Thymus (tissue), 11 donors: Measurements from ENCODE around the gene MEIS1. TPM values are rescaled to one million over a fixed set of nuclear protein-coding genes. Genes with fewer than 3 reads are reported as not detected.

Experiments
- DNase-seq, 9 donors: peaks; one replicate each; pipeline ENCODE4 v3.0.0-alpha.2; 2013; ENCODE audit warnings: low spot score in 9 of 9, low read depth in 6 of 9, missing footprints in 1 of 9
- H3K27ac ChIP-seq, 2 donors: one replicate each; pipeline ENCODE4 v1.5.1; 2013; ENCODE audit warnings: control low read depth in 1 of 2, low read depth in 1 of 2, low read length in 1 of 2, mild to moderate bottlenecking in 1 of 2, moderate library complexity in 1 of 2
- H3K27me3 ChIP-seq, 2 donors: one replicate each; pipeline ENCODE4 v1.5.1; 2013; ENCODE audit warnings: low read length in 1 of 2; ENCODE audit not compliant: control insufficient read depth in 2 of 2, insufficient read depth in 1 of 2
- H3K36me3 ChIP-seq, 2 donors: one replicate each; pipeline ENCODE4 v1.5.1; 2013; ENCODE audit warnings: low read length in 1 of 2, mild to moderate bottlenecking in 1 of 2, moderate library complexity in 1 of 2; ENCODE audit not compliant: control insufficient read depth in 2 of 2, insufficient read depth in 2 of 2
- H3K4me1 ChIP-seq, 2 donors: one replicate each; pipeline ENCODE4 v1.5.1; 2013; ENCODE audit warnings: low read length in 2 of 2; ENCODE audit not compliant: control insufficient read depth in 2 of 2, insufficient read depth in 2 of 2
- H3K4me3 ChIP-seq, 2 donors: one replicate each; pipeline ENCODE4 v1.5.1; 2013; ENCODE audit warnings: low read length in 2 of 2, control low read depth in 1 of 2, mild to moderate bottlenecking in 1 of 2
- H3K9me3 ChIP-seq, 2 donors: one replicate each; pipeline ENCODE4 v1.5.1; 2013; ENCODE audit warnings: low read length in 1 of 2, mild to moderate bottlenecking in 1 of 2; ENCODE audit not compliant: control insufficient read depth in 2 of 2, insufficient read depth in 1 of 2
- WGBS: extraction: QIAGEN DNeasy Blood & Tissue Kit; methylation state at CpG from one replicate; pipeline ENCODE4 v1.1.7; 2013; 5-methylcytosine and 5-hydroxymethylcytosine counted together
- polyA plus RNA-seq: library from polyadenylated mRNA; stranded (reverse); fragments of 200-250 nt; gene quantifications from one replicate; pipeline ENCODE4 v1.2.3, GENCODE V29; 2013
- total RNA-seq: library from RNA; stranded (reverse); fragments of 120-200 nt; gene quantifications from one replicate; pipeline ENCODE4 v1.2.4, GENCODE V29; 2013
- donor health status: healthy.

Gene MEIS1
- total and polyA plus RNA-seq, 2 donors = 9.8 to 15.5 TPM

GRCh38 chr2:66580166-66581049 lies 145.5 kb downstream of the MEIS1 start:
- Histone ChIP-seq H3K27me3 (peaks cover 62 to 87% of the 10 kb centered on the region in 2 donors), H3K4me3 (no peak overlapping the region), H3K27ac (no peak overlapping the region), H3K4me1 (peaks cover 0 to 11% of the 10 kb centered on the region in 2 donors), H3K9me3 (peaks cover 0 to 1% of the 10 kb centered on the region in 2 donors), H3K36me3 (no peaks in the 10 kb centered on the region)
- 28% methylated on average over 10 of the region's 10 CpGs for WGBS
- DNase-seq = no peak

- Histone ChIP-seq H3K36me3 (no peaks in the 10 kb centered on the region), H3K4me1 (peaks cover 0 to 5% of the 10 kb centered on the region in 2 donors), H3K9me3 (no peaks in the 10 kb centered on the region), H3K4me3 (peak overlapping the region in 1 of 2 donors; percentile 6), H3K27ac (peak overlapping the region; percentile 31 to 50), H3K27me3 (peaks cover 51 to 83% of the 10 kb centered on the region in 2 donors)
- no peak for DNase-seq
- 3% methylated on average over 57 of the region's 57 CpGs for WGBS
These were observed 146.6 kb downstream of the MEIS1 start for GRCh38 chr2:66581339-66582103.

- no peaks in the 10 kb centered on the region for H3K36me3 ChIP-seq
- H3K9me3 ChIP-seq = no peaks in the 10 kb centered on the region
- H3K27ac ChIP-seq = peak overlapping the region; percentile 5 to 50
- no peak for DNase-seq
- no peak overlapping the region for H3K4me3 ChIP-seq
- no peaks in the 10 kb centered on the region for H3K4me1 ChIP-seq
- WGBS = 6% methylated on average over 36 of the region's 36 CpGs
- peaks cover 43 to 75% of the 10 kb centered on the region in 2 donors for H3K27me3 ChIP-seq
These were observed 147.4 kb downstream of the MEIS1 start for GRCh38 chr2:66582104-66582986.

GRCh38 chr2:66582987-66583880 lies 148.3 kb downstream of the MEIS1 start:
- peak overlapping the region; percentile 14 to 54 for H3K27ac ChIP-seq

GRCh38 chr2:66583881-66584280 lies 149.0 kb downstream of the MEIS1 start:
- 15% methylated on average over 5 of the region's 5 CpGs for WGBS
- Histone ChIP-seq H3K4me1 (no peaks in the 10 kb centered on the region), H3K9me3 (no peaks in the 10 kb centered on the region), H3K27me3 (peaks cover 29 to 60% of the 10 kb centered on the region in 2 donors), H3K4me3 (no peak overlapping the region), H3K36me3 (no peaks in the 10 kb centered on the region), H3K27ac (no peak overlapping the region)
- DNase-seq = no peak

More at GRCh38 chr2:66582987-66583880, 148.3 kb downstream of the MEIS1 start:
- Histone ChIP-seq H3K27me3 (peaks cover 36 to 66% of the 10 kb centered on the region in 2 donors), H3K36me3 (no peaks in the 10 kb centered on the region), H3K4me3 (no peak overlapping the region), H3K4me1 (no peaks in the 10 kb centered on the region), H3K9me3 (no peaks in the 10 kb centered on the region)
- DNase-seq = no peak
- WGBS = 7% methylated on average over 26 of the region's 26 CpGs

- H3K36me3 ChIP-seq = no peaks in the 10 kb centered on the region
- no peaks in the 10 kb centered on the region for H3K9me3 ChIP-seq
- H3K27ac ChIP-seq = no peak overlapping the region
- 37% methylated on average over 6 of the region's 6 CpGs for WGBS
- no peak overlapping the region for H3K4me3 ChIP-seq
- peaks cover 29 to 46% of the 10 kb centered on the region in 2 donors for H3K27me3 ChIP-seq
- DNase-seq = no peak
- H3K4me1 ChIP-seq = no peaks in the 10 kb centered on the region
These were observed 150.7 kb downstream of the MEIS1 start for GRCh38 chr2:66585587-66585986.

- H3K4me1 ChIP-seq = no peaks in the 10 kb centered on the region
- H3K27me3 ChIP-seq = peaks cover 16 to 29% of the 10 kb centered on the region in 2 donors
- no peak for DNase-seq
- no peak overlapping the region for H3K4me3 ChIP-seq
- no peaks in the 10 kb centered on the region for H3K36me3 ChIP-seq
- no peaks in the 10 kb centered on the region for H3K9me3 ChIP-seq
- WGBS = 28% methylated on average over 4 of the region's 4 CpGs
- H3K27ac ChIP-seq = no peak overlapping the region
These were observed 152.3 kb downstream of the MEIS1 start for GRCh38 chr2:66587216-66587615.

GRCh38 chr2:66594001-66594400 lies 159.1 kb downstream of the MEIS1 start:
- H3K27ac ChIP-seq = no peak overlapping the region
- DNase-seq = no peak
- H3K9me3 ChIP-seq = no peaks in the 10 kb centered on the region

More at GRCh38 chr2:66594001-66594400, 159.1 kb downstream of the MEIS1 start:
- no peaks in the 10 kb centered on the region for H3K4me1 ChIP-seq
- no peaks in the 10 kb centered on the region for H3K36me3 ChIP-seq
- H3K27me3 ChIP-seq = no peaks in the 10 kb centered on the region
- no peak overlapping the region for H3K4me3 ChIP-seq
